HFFc6 (cell line): Measurements from ENCODE around the gene DES. TPM values are rescaled to one million over a fixed set of nuclear protein-coding genes. Genes with fewer than 3 reads are reported as not detected.

Experiments
- DNase-seq: peaks from one replicate; pipeline ENCODE4 v3.0.0-alpha.2; 2018
- H3K27ac Mint-ChIP-seq: 2 replicates; pipeline ENCODE4 v1.8.0; 2020; ENCODE audit warnings: mild to moderate bottlenecking, mixed read lengths
- H3K27me3 Mint-ChIP-seq: 2 replicates; pipeline ENCODE4 v1.8.0; 2021; ENCODE audit warnings: mild to moderate bottlenecking, moderate library complexity, mixed read lengths; ENCODE audit not compliant: insufficient read depth
- H3K36me3 Mint-ChIP-seq: 2 replicates; pipeline ENCODE4 v1.8.0; 2021; ENCODE audit warnings: low read depth, mixed read lengths
- H3K4me1 Mint-ChIP-seq: 2 replicates; pipeline ENCODE4 v1.8.0; 2020; ENCODE audit warnings: low read depth, mixed read lengths
- H3K4me3 Mint-ChIP-seq: 2 replicates; pipeline ENCODE4 v1.8.0; 2020; ENCODE audit warnings: mild to moderate bottlenecking, moderate library complexity, mixed read lengths
- H3K9me3 Mint-ChIP-seq: 2 replicates; pipeline ENCODE4 v1.8.0; 2020; ENCODE audit warnings: mild to moderate bottlenecking, mixed read lengths
- CTCF ChIP-seq: fragments of 200-600 bp; sonication (generic); IDR thresholded peaks from 2 replicates; pipeline ENCODE4 v1.5.0; 2021; ENCODE audit warnings: antibody characterized with exemption, mild to moderate bottlenecking
- total RNA-seq, 6 experiments: library from RNA; stranded (reverse); fragmentation: NEBNext Ultra II Directional; extraction: Animal tissue kit (Norgen Biotek cat#: 25700); gene quantifications; 2 replicates in 1 of 6; 3 replicates in 5 of 6; pipeline ENCODE4 v1.2.3, GENCODE V29; 2021

DES gene
- total RNA-seq, 6 experiments from 2014 or later = 0.12 to 0.37 (median 0.19) TPM; not detected in 1

- Mint-ChIP-seq H3K27me3 (peaks cover 5% of the 10 kb centered on the region), H3K4me1 (peaks cover 18% of the 10 kb centered on the region), H3K27ac (peak overlapping the region; percentile 23; the same call in 1 of the 2 replicates), H3K36me3 (no peaks in the 10 kb centered on the region), H3K4me3 (no peak overlapping the region), H3K9me3 (no peaks in the 10 kb centered on the region)
- no peak for TF ChIP-seq CTCF
- no peak for DNase-seq
Measured at GRCh38 chr2:219422952-219423534, 4.9 kb downstream of the DES start.

GRCh38 chr2:219423652-219424377, 5.6 kb downstream of the DES start:
- peak overlapping the region; percentile 43; the same call in 1 of the 2 replicates for H3K4me3 Mint-ChIP-seq
- H3K9me3 Mint-ChIP-seq = no peaks in the 10 kb centered on the region
- H3K27me3 Mint-ChIP-seq = peaks cover 5% of the 10 kb centered on the region
- H3K36me3 Mint-ChIP-seq = no peaks in the 10 kb centered on the region
- peak overlapping the region; percentile 86; the same call in 1 of the 2 replicates for H3K27ac Mint-ChIP-seq
- peaks cover 26% of the 10 kb centered on the region for H3K4me1 Mint-ChIP-seq
- no peak for DNase-seq
- no peak for TF ChIP-seq CTCF

- Mint-ChIP-seq H3K9me3 (no peaks in the 10 kb centered on the region), H3K27ac (no peak overlapping the region; the same call in 1 of the 2 replicates), H3K4me1 (peaks cover 38% of the 10 kb centered on the region), H3K4me3 (no peak overlapping the region), H3K27me3 (peaks cover 5% of the 10 kb centered on the region), H3K36me3 (no peaks in the 10 kb centered on the region)
- DNase-seq = no peak
- TF ChIP-seq CTCF = no peak
Measured at GRCh38 chr2:219425238-219426067, 7.3 kb downstream of the DES start.

- H3K9me3 Mint-ChIP-seq = no peaks in the 10 kb centered on the region
- no peak overlapping the region for H3K27ac Mint-ChIP-seq
- H3K36me3 Mint-ChIP-seq = no peaks in the 10 kb centered on the region
- peaks cover 44% of the 10 kb centered on the region for H3K4me1 Mint-ChIP-seq
- peaks cover 5% of the 10 kb centered on the region for H3K27me3 Mint-ChIP-seq
- H3K4me3 Mint-ChIP-seq = no peak overlapping the region
- DNase-seq = no peak
- TF ChIP-seq CTCF = no peak
Measured at GRCh38 chr2:219426068-219426443, 7.9 kb downstream of the DES start.

- no peaks in the 10 kb centered on the region for H3K36me3 Mint-ChIP-seq
- H3K27ac Mint-ChIP-seq = no peak overlapping the region
- TF ChIP-seq CTCF = no peak
- no peak overlapping the region for H3K4me3 Mint-ChIP-seq
- peaks cover 5% of the 10 kb centered on the region for H3K27me3 Mint-ChIP-seq
- H3K4me1 Mint-ChIP-seq = peaks cover 48% of the 10 kb centered on the region
- no peak for DNase-seq
- no peaks in the 10 kb centered on the region for H3K9me3 Mint-ChIP-seq
Measured at GRCh38 chr2:219426534-219427136, 8.5 kb downstream of the DES start.
